H9 (cell line): ENCODE data around the gene CHD9. TPM values are rescaled to one million over a fixed set of nuclear protein-coding genes. Genes with fewer than 3 reads are reported as not detected.

ENCODE experiments used
- DNase-seq: peaks from one replicate; pipeline ENCODE4 v3.0.0-alpha.2; 2017
- H2AFZ ChIP-seq: one replicate; pipeline ENCODE4 v1.6.1; 2013; ENCODE audit warnings: mild to moderate bottlenecking, low read length, control low read depth, moderate library complexity
- H2AK5ac ChIP-seq: 2 replicates; pipeline ENCODE4 v1.6.1; 2013; ENCODE audit warnings: low read length, control low read depth, mixed read lengths; ENCODE audit not compliant: insufficient read length
- H2BK120ac ChIP-seq: one replicate; pipeline ENCODE4 v1.6.1; 2013; ENCODE audit warnings: low read depth, mild to moderate bottlenecking, low read length, control low read depth, inconsistent platforms; ENCODE audit not compliant: poor library complexity, severe bottlenecking
- H2BK12ac ChIP-seq: 2 replicates; pipeline ENCODE4 v1.6.1; 2013; ENCODE audit warnings: low read length, control low read depth, mixed read lengths, low read depth; ENCODE audit not compliant: insufficient read length
- H2BK15ac ChIP-seq: 2 replicates; pipeline ENCODE4 v1.6.1; 2013; ENCODE audit warnings: low read depth, low read length, control low read depth
- H2BK20ac ChIP-seq: one replicate; pipeline ENCODE4 v1.6.1; 2013; ENCODE audit warnings: low read depth, mild to moderate bottlenecking, low read length, control low read depth, inconsistent platforms; ENCODE audit not compliant: poor library complexity, severe bottlenecking
- H2BK5ac ChIP-seq: 2 replicates; pipeline ENCODE4 v1.6.1; 2013; ENCODE audit warnings: low read length, control low read depth, mixed read lengths; ENCODE audit not compliant: insufficient read length
- H3K14ac ChIP-seq: 2 replicates; pipeline ENCODE4 v1.6.1; 2013; ENCODE audit warnings: low read length, control low read depth; ENCODE audit not compliant: insufficient read depth
- H3K18ac ChIP-seq: 2 replicates; pipeline ENCODE4 v1.6.1; 2013; ENCODE audit warnings: low read depth, mild to moderate bottlenecking, mixed read lengths, low read length, control low read depth; ENCODE audit not compliant: insufficient read length
- H3K23ac ChIP-seq: 2 replicates; pipeline ENCODE4 v1.6.1; 2013; ENCODE audit warnings: low read length, control low read depth, mixed read lengths, low read depth; ENCODE audit not compliant: insufficient read length
- H3K23me2 ChIP-seq: 2 replicates; pipeline ENCODE4 v1.6.1; 2013; ENCODE audit warnings: low read depth, mild to moderate bottlenecking, mixed read lengths, low read length, control low read depth; ENCODE audit not compliant: insufficient read length, poor library complexity, severe bottlenecking
- H3K27ac ChIP-seq: 2 replicates; pipeline ENCODE4 v1.5.1; 2013; ENCODE audit warnings: low read length, control low read depth, mixed read lengths, low read depth; ENCODE audit not compliant: insufficient read length
- H3K27me3 ChIP-seq: 2 replicates; pipeline ENCODE4 v1.6.1; 2013; ENCODE audit warnings: low read length, control low read depth, inconsistent platforms; ENCODE audit not compliant: insufficient read depth
- H3K4ac ChIP-seq: 2 replicates; pipeline ENCODE4 v1.6.1; 2013; ENCODE audit warnings: low read depth, mild to moderate bottlenecking, control low read depth, inconsistent platforms, low read length, moderate library complexity
- H3K4me1 ChIP-seq: 2 replicates; pipeline ENCODE4 v1.6.1; 2013; ENCODE audit warnings: low read length, control low read depth, inconsistent platforms; ENCODE audit not compliant: insufficient read depth
- H3K4me2 ChIP-seq: 2 replicates; pipeline ENCODE4 v1.6.1; 2013; ENCODE audit warnings: low read length, control low read depth, mixed read lengths; ENCODE audit not compliant: insufficient read length, insufficient read depth
- H3K56ac ChIP-seq: 2 replicates; pipeline ENCODE4 v1.6.1; 2013; ENCODE audit warnings: low read depth, mild to moderate bottlenecking, mixed read lengths, low read length, control low read depth; ENCODE audit not compliant: insufficient read length
- H3K79me1 ChIP-seq: 2 replicates; pipeline ENCODE4 v1.6.1; 2013; ENCODE audit warnings: low read depth, mild to moderate bottlenecking, moderate library complexity, low read length, control low read depth, inconsistent platforms; ENCODE audit not compliant: insufficient read depth, poor library complexity, severe bottlenecking
- H3K79me2 ChIP-seq: 2 replicates; pipeline ENCODE4 v1.6.1; 2013; ENCODE audit warnings: low read length, control low read depth, inconsistent platforms; ENCODE audit not compliant: insufficient read depth
- H3K9ac ChIP-seq: 2 replicates; pipeline ENCODE4 v1.6.1; 2013; ENCODE audit warnings: low read length, control low read depth, mixed read lengths; ENCODE audit not compliant: insufficient read length; ENCODE audit errors: extremely low read depth
- H3K9me3 ChIP-seq: one replicate; pipeline ENCODE4 v1.6.1; 2013; ENCODE audit warnings: low read depth, low read length, inconsistent platforms; ENCODE audit not compliant: control insufficient read depth
- H3T11ph ChIP-seq: one replicate; pipeline ENCODE4 v1.6.1; 2013; ENCODE audit warnings: mild to moderate bottlenecking, low read length, control low read depth, inconsistent platforms
- H4K20me1 ChIP-seq: one replicate; pipeline ENCODE4 v1.6.1; 2013; ENCODE audit not compliant: control insufficient read depth, insufficient read length, insufficient read depth
- H4K5ac ChIP-seq: 2 replicates; pipeline ENCODE4 v1.6.1; 2013; ENCODE audit warnings: low read depth, mild to moderate bottlenecking, mixed read lengths, low read length, control low read depth; ENCODE audit not compliant: insufficient read length
- H4K8ac ChIP-seq: replicated peaks from 2 replicates; pipeline ENCODE4 v1.6.1; 2013; ENCODE audit warnings: low read length, control low read depth, mixed read lengths, low read depth; ENCODE audit not compliant: insufficient read length
- H4K91ac ChIP-seq: 2 replicates; pipeline ENCODE4 v1.6.1; 2013; ENCODE audit warnings: low read depth, mild to moderate bottlenecking, moderate library complexity, mixed read lengths, low read length, control low read depth; ENCODE audit not compliant: insufficient read length
- H3K27ac Mint-ChIP-seq, 3 experiments: 2 replicates in 2 of 3; 3 replicates in 1 of 3; pipeline ENCODE4 v1.8.0; 2020 to 2021; ENCODE audit warnings: mixed read lengths in 3 of 3, mild to moderate bottlenecking in 1 of 3, moderate library complexity in 1 of 3
- H3K27me3 Mint-ChIP-seq: 2 replicates; pipeline ENCODE4 v1.8.0; 2021; ENCODE audit warnings: low read depth, mild to moderate bottlenecking, moderate library complexity, mixed read lengths
- H3K36me3 Mint-ChIP-seq, 3 experiments: 2 replicates in 2 of 3; 3 replicates in 1 of 3; pipeline ENCODE4 v1.8.0; 2020 to 2021; ENCODE audit warnings: low read depth in 3 of 3, mixed read lengths in 3 of 3; ENCODE audit not compliant: insufficient read depth in 1 of 3
- H3K4me1 Mint-ChIP-seq, 2 experiments: 2 replicates each; pipeline ENCODE4 v1.8.0; 2020; ENCODE audit warnings: mixed read lengths in 2 of 2
- H3K4me3 Mint-ChIP-seq, 2 experiments: 2 replicates in 1 of 2; 3 replicates in 1 of 2; pipeline ENCODE4 v1.8.0; 2020 to 2021; ENCODE audit warnings: mild to moderate bottlenecking in 2 of 2, mixed read lengths in 2 of 2, moderate library complexity in 1 of 2
- H3K9me3 Mint-ChIP-seq, 2 experiments: 2 replicates in 1 of 2; 3 replicates in 1 of 2; pipeline ENCODE4 v1.8.0; 2020; ENCODE audit warnings: mild to moderate bottlenecking in 2 of 2, mixed read lengths in 2 of 2, moderate library complexity in 1 of 2
- WGBS: extraction: QIAGEN DNeasy Blood & Tissue Kit; methylation state at CpG from one replicate; pipeline ENCODE4 v1.1.7; 2013; ENCODE audit warnings: missing lambda C conversion rate, low lambda C conversion rate, mixed read lengths; ENCODE audit not compliant: insufficient read length; ENCODE audit errors: extremely low coverage; 5-methylcytosine and 5-hydroxymethylcytosine counted together
- total RNA-seq: library from RNA; stranded (reverse); gene quantifications from 2 replicates; pipeline ENCODE4 v1.2.1, GENCODE V29; 2021
- TF ChIP-seq, protein P1 (sequence below): fragments of 200-600 bp; sonication (generic); conservative IDR thresholded peaks from 3 replicates; pipeline ENCODE4 v1.8.0; 2021; ENCODE audit warnings: antibody characterized with exemption, mild to moderate bottlenecking

The CHD9 gene
- total RNA-seq, 1 experiment from 2014 or later = 46.2 TPM

DNA sequence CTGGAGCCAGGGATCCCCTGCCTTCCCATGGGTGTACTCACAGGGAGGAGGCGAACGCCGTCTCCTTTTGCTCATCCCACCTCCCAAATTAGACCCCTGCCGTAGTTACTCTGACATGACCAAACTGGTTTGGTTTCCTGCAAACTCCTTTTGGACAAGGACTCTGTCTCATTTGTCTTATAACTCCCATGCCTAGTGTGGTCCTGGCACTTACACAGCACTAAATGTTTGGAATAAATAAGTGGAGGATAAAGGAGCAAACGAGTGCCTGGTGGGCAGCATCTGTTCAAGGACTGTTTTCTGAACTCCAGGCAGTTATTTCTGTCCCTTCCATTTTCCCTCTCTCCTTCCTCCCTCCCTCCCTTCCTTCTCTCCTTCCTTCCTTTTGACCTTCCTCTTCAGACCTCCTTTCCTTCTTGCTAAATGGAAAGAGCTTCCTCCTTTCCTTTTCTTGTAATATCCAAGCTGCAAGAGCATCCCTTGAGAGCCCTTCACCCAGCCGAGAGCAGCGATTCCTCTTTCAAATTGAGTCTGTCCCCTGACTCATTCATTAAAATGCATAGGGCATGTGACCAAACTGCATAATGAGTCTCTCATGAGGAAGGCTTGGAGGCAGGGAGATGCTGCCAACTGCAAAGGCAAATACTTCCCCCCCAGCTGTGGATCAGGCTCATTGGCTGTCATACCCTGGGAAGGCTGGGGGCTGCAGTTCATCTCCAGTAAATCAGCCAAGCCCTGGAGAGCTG is 36.8 kb downstream of the CHD9 start:
- peaks cover 18% of the 10 kb centered on the region; the same call in 1 of the 2 replicates for H3K4me1 ChIP-seq
- H4K5ac ChIP-seq = no peak overlapping the region
- no peak overlapping the region for H2BK120ac ChIP-seq
- Mint-ChIP-seq H3K4me3 (peak overlapping the region; percentile 40 to 77), H3K27ac (peak overlapping the region; percentile 93 to 99 (median 97)), H3K27me3 (no peaks in the 10 kb centered on the region), H3K36me3 (peaks cover 0 to 8% (median 4%) of the 10 kb centered on the region in 3 experiments; a peak in 4 of 7 replicates), H3K4me1 (peaks cover 59 to 65% of the 10 kb centered on the region in 2 experiments), H3K9me3 (no peaks in the 10 kb centered on the region)
- H2AFZ ChIP-seq = no peak overlapping the region
- no peaks in the 10 kb centered on the region for H3K79me1 ChIP-seq
- no peak overlapping the region for H3K18ac ChIP-seq
- H2BK5ac ChIP-seq = no peak overlapping the region
- no peaks in the 10 kb centered on the region for H3K9me3 ChIP-seq
- no peaks in the 10 kb centered on the region for H3K27me3 ChIP-seq
- H2BK15ac ChIP-seq = no peak overlapping the region
- peak; percentile 81 for DNase-seq
- no peak overlapping the region for H2BK12ac ChIP-seq
- H3K14ac ChIP-seq = no peak overlapping the region
- no peak overlapping the region for H2BK20ac ChIP-seq
- no peak overlapping the region for H3K23ac ChIP-seq
- H3T11ph ChIP-seq = no peak overlapping the region
- H3K23me2 ChIP-seq = no peaks in the 10 kb centered on the region
- H3K27ac ChIP-seq = peak overlapping the region; percentile 56
- H4K91ac ChIP-seq = no peak overlapping the region
- H4K20me1 ChIP-seq = no peaks in the 10 kb centered on the region
- no CpG with 5 or more reads among the region's 7 CpGs for WGBS
- H4K8ac ChIP-seq = no peak overlapping the region
- H3K79me2 ChIP-seq = no peaks in the 10 kb centered on the region
- H3K9ac ChIP-seq = no peak overlapping the region
- TF ChIP-seq, protein P1, sequence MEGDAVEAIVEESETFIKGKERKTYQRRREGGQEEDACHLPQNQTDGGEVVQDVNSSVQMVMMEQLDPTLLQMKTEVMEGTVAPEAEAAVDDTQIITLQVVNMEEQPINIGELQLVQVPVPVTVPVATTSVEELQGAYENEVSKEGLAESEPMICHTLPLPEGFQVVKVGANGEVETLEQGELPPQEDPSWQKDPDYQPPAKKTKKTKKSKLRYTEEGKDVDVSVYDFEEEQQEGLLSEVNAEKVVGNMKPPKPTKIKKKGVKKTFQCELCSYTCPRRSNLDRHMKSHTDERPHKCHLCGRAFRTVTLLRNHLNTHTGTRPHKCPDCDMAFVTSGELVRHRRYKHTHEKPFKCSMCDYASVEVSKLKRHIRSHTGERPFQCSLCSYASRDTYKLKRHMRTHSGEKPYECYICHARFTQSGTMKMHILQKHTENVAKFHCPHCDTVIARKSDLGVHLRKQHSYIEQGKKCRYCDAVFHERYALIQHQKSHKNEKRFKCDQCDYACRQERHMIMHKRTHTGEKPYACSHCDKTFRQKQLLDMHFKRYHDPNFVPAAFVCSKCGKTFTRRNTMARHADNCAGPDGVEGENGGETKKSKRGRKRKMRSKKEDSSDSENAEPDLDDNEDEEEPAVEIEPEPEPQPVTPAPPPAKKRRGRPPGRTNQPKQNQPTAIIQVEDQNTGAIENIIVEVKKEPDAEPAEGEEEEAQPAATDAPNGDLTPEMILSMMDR = no peak
- H3K56ac ChIP-seq = no peak overlapping the region
- no peak overlapping the region for H2AK5ac ChIP-seq
- peak overlapping the region; percentile 23 for H3K4me2 ChIP-seq
- no peak overlapping the region for H3K4ac ChIP-seq
